ENCODE data around the gene MYPOP.

Gene MYPOP

GRCh38 chr19:45882652-45883585 lies 19.5 kb downstream of the MYPOP start:
- Histone ChIP-seq H3K27ac (no peak overlapping the region), H3K4me3 (peak overlapping the region; percentile 26)
- TF ChIP-seq CTCF (IDR thresholded peaks at IDR 0.05): peak; percentile 61
- no peak for DNase-seq (ENCODE audit: low spot score)

DNA sequence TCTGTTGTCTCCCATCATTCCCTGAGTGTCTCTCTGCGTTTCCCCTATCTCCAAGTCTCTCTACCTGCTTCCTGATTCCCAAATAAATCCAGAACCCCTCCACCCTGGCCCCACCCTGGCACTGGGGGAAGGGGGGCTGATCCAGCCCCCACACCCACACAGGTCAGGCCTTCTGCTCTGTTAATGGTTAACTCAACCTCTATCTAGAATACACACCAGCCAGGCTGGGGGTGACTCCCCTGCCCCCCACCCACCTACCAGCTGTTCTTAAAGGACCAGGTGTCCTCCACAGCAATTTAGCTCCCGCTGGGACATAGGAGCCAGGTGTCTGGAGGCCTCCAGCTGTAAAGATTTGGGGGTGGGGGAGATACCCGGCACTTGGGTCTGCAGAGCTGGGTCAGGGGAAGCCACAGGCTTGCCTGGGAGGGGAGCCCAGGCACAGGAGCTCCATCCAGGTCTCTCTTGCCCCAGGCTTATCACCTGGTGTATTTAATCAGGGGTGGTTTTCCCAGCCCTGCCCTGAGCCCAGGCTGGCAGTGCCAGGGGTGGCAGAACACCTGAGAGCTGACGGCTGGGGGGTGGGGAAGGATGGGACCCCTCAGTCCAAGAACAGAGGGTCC lies 20.4 kb downstream of the MYPOP start:
- no peak for DNase-seq (ENCODE audit: low spot score)
- TF ChIP-seq CTCF (IDR thresholded peaks at IDR 0.05): no peak
- H3K27ac ChIP-seq: no peak overlapping the region
- H3K4me3 ChIP-seq: peak overlapping the region; percentile 26

- H3K27ac ChIP-seq: no peak overlapping the region
- DNase-seq (ENCODE audit: low spot score): no peak
- H3K4me3 ChIP-seq: no peak overlapping the region
- TF ChIP-seq CTCF (IDR thresholded peaks at IDR 0.05): no peak
Measured at GRCh38 chr19:45881082-45881908, 21.1 kb downstream of the MYPOP start.

DNA sequence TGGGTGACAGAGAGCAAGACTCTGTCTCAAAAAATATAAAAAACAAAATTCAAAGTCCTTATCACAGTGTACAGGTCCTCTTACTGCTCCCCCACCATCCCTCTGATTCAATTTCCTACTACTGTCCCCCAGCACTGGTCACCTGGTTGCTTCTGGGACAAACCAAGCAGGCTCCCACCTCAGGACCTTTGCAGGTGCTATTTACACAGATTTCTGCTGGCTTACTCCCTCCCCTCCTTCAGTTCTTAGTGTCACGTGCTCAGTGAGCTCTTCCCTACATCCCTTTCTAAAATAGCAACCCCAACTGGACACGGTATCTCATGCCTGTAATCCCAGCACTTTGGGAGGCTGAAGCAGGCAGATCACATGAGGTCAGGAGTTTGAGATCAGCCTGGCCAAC lies 22.4 kb downstream of the MYPOP start:
- DNase-seq (ENCODE audit: low spot score): no peak
- H3K4me3 ChIP-seq: no peak overlapping the region
- H3K27ac ChIP-seq: no peak overlapping the region
- TF ChIP-seq CTCF (IDR thresholded peaks at IDR 0.05): no peak

DNA sequence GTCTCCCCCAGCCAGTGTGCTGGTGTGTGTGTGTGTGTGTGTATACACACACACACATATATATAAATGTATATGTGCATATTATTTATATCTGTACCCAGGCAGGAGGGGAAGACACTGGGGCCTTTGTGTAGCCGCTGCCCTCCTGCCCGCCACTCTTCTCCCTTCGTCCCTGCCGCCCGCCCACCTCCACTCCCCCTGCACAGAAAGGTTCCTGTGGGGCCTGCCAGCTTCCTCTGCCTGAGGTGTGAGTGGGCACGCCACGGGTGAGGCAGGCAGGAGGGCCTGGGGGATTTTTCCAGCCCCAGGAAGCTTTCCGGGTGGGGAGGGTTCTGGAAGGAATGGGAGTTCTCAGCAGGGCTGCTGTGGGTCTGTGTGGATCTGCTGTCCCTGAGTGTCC lies 23.4 kb downstream of the MYPOP start:
- no peak overlapping the region for H3K27ac ChIP-seq
- TF ChIP-seq CTCF (IDR thresholded peaks at IDR 0.05): no peak
- no peak for DNase-seq (ENCODE audit: low spot score)
- H3K4me3 ChIP-seq: no peak overlapping the region

DNA sequence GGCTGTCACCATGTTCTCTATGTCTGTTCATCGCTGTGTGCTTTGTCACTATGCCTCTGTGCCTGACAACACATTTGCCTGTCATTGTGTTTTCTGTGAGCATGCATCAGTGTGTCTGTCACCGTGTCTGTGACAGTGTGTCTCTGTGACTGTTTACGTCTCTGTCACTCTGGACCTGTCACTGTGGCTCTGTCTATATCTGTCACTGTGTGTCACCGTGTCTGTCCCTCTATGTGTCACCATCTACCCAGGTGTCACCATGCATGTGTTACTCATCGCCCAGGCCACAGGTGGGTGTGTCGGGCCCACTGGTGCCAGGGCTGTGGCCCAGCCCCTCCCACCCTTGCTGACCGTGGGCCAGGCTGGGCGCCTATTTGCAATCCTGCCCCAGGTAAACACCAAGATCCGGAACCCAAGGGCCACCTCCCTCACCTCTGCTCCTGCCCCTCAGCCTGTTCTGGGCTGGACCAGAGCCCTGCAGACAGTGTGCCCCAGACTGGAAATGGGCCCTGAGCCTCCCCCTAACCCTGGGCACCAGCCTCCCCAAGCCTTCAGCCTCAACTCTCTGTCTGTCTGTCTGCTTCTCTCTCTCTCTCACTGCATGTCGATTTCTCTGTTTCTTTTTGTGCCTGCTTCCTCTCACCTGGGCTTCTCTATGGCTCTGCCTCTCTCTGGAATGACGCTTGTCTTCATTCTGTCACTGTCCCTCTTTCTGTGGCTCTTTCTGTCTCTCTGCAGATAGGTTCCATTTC lies 24.2 kb downstream of the MYPOP start:
- no peak overlapping the region for H3K27ac ChIP-seq
- DNase-seq (ENCODE audit: low spot score): no peak
- H3K4me3 ChIP-seq: no peak overlapping the region
- no peak for TF ChIP-seq CTCF (IDR thresholded peaks at IDR 0.05)
